Left renal cortex interstitium (tissue), 4 donors: ENCODE results near the gene EN2. TPM values are rescaled to one million over a fixed set of nuclear protein-coding genes. Genes with fewer than 3 reads are reported as not detected.

Source experiments
- DNase-seq, 4 donors: peaks; one replicate each; pipeline ENCODE4 v3.0.0-alpha.2; 2013; ENCODE audit warnings: low read depth in 4 of 4, low spot score in 2 of 4, missing footprints in 1 of 4
- polyA plus RNA-seq, 4 donors: library from polyadenylated mRNA; unstranded; fragments of 120-200 nt; gene quantifications; one replicate each; pipeline ENCODE4 v1.2.1, GENCODE V29; 2013; ENCODE audit not compliant: insufficient read length in 4 of 4

Gene EN2
- polyA plus RNA-seq, 4 donors = 0.07 to 0.76 (median 0.31) TPM

DNA sequence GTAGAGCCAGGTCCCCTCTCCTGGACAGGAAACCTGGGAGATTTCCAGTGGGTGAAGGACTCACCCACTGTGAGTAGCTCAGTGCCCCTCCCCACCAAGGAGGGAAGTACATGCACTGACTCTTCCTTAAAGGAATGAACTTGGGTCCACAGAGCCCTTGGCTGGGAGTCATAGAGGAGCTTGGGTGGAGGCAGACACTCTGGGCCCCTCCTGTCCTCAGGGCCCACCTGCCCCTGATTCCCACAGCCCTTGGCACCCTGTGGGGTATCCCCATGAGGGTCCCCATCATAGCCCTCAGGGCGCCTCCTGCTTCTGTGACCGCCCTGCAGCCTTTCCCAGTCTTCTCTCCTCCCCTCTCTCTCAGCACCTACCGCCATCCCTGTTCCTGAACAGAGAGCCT lies 3.7 kb downstream of the EN2 start:
- DNase-seq = no peak

DNA sequence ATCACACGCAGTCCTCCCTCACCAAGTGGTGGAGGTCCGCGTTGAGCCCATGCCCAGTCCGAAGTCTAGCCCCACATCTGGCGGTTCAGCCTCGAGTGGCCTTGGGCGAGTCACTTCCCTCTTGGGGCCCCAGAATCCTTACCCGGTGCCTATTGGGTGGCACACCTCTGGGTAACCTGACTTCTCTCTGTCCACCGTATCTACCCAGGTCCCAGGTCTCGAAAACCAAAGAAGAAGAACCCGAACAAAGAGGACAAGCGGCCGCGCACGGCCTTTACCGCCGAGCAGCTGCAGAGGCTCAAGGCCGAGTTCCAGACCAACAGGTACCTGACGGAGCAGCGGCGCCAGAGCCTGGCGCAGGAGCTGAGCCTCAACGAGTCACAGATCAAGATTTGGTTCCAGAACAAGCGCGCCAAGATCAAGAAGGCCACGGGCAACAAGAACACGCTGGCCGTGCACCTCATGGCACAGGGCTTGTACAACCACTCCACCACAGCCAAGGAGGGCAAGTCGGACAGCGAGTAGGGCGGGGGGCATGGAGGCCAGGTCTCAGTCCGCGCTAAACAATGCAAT lies 4.3 kb downstream of the EN2 start:
- no peak for DNase-seq

- no peak for DNase-seq
Measured at GRCh38 chr7:155463114-155463811, 5.3 kb downstream of the EN2 start.

DNA sequence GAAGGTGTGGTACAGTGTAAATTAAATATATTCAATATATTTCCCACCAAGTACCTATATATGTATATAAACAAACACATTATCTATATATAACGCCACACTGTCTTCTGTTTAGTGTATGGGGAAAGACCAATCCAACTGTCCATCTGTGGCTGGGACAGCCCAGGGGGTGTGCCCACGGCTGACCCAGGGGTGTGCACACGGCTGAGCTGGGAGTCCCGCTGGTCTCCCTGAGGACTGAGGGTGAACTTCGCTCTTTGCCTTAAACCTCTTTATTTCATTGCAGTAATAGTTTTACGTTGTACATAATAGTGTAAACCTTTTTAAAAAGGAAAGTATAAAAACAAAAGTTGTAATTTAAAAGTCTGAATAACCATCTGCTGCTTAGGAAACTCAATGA lies 6.3 kb downstream of the EN2 start:
- DNase-seq = no peak

GRCh38 chr7:155464948-155465739 lies 7.2 kb downstream of the EN2 start:
- no peak for DNase-seq

DNA sequence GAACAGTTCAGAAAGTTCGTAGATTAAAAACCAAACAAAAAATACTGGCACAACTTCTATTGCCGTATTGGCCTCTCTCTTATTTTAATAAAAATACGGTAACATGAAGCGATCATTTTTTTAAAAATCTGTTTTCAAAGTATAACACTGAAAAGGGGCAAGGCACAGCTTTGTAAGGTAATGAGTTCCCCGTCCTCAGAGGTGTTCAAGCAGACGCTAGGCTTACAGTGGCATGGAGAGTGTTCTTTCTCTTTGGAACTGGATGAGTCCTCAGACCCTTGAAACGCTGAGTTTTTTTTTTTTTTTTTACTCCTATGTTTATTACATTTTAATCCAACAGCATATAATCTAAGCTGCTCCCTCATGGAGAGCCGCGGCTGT lies 7.8 kb downstream of the EN2 start:
- DNase-seq = no peak

DNA sequence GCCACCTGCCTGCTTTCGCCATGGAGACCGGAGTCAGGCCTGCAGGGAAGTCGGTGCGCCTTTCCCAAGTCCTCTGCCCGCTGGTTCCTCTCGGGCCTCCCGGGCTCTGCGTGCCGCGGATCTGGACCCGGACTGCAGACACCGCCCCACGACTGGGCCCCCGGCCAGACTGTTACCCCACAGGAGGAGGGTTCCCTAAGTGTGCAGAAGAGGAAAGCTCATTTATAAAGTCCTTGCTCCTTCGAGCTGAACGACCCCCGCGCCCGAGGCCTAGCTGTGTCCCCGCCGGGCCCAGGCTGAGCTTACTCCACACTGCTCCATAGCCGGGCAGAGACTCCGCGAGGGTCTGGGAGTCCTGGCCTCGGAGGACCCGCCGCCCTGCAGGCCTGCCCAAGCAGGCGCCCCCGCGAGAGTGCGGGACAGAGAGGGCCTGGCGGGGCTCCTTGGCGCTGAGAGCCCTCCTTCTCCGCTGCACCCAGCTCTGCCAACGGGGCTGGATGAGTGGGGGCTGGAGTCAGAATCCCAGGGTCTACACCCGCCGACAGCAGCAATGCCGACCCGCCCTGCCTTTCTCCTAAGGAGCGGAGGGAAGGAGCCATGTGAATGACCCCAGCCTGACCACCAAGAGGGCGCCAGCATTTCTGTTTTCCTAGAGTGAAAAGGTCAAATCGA lies 8.3 kb downstream of the EN2 start:
- DNase-seq = no peak

GRCh38 chr7:155466814-155467733 lies 9.1 kb downstream of the EN2 start:
- DNase-seq = no peak

- DNase-seq = no peak
Measured at GRCh38 chr7:155467846-155468784, 10.2 kb downstream of the EN2 start.

DNA sequence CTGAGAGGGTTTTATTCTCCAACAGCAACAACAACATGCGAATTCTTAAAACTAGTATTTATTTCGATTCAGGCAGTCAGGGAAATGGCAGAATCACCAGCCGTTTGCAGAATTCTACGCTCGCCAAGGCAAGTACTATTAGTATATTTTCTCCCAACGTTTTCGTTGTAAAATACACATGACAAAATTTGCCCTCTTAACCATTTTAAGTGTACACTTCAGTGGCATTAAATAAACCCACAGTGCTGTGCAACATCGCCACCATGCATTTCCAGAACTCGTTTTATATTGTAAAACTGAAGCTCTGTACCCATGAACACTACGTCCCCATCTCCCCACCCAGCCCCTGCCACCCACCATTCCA lies 10.8 kb downstream of the EN2 start:
- DNase-seq = no peak

- no peak for DNase-seq
Measured at GRCh38 chr7:155469311-155470185, 11.6 kb downstream of the EN2 start.

GRCh38 chr7:155470186-155470487 lies 12.2 kb downstream of the EN2 start:
- no peak for DNase-seq

GRCh38 chr7:155470686-155471638 lies 13.0 kb downstream of the EN2 start:
- DNase-seq = no peak

DNA sequence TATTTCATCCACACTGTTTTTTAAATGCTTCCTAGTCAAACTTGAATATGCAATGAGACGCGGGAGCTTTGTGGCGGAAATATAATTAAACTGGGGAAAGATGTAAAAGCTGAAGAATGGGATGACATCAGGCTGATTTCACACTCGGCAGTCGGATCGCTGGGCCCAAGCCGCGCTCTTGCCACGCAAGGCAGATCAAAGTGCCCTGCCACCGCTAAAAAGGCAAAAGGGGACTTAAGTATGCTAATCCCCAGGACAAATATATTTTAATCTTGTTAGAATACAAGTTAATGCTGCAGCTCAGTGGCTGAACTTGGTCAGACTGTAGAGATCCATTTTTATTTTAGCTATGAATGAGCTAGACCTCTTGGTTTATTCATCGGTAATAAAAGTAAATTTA lies 13.8 kb downstream of the EN2 start:
- DNase-seq = no peak

- DNase-seq = no peak
Measured at GRCh38 chr7:155477476-155477875, 19.5 kb downstream of the EN2 start.

DNA sequence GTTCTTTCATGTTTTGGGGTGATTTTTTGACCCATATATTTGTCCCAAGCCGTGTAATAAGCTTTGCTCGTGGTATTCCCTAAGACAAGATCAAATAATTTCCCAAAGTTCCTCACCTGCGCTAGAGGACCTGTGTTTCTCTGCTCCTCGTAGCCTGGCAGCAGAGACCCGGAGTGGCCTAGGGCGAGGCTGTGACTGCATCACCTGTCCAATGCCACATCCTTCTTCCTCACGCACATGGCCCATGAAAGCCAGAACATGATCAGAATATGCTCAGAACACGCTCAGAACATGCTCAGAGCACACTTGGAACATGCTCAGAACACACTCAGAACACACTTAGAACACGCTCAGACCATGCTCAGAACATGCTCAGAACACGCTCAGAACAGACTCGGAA lies 23.8 kb downstream of the EN2 start:
- DNase-seq = no peak

- no peak for DNase-seq
Measured at GRCh38 chr7:155482511-155483183, 24.7 kb downstream of the EN2 start.
